ENCODE results near the gene ACKR1. TPM values are rescaled to one million over a fixed set of nuclear protein-coding genes. Genes with fewer than 3 reads are reported as not detected.

Gene ACKR1
- total and polyA plus RNA-seq, 9 donors: 5.6 to 43.0 (median 36.2) TPM

- no peaks in the 10 kb centered on the region for H3K36me3 ChIP-seq
- TF ChIP-seq POLR2A (IDR thresholded peaks at IDR 0.05): no peak
- TF ChIP-seq EP300 (IDR thresholded peaks at IDR 0.05): no peak
- no peak for TF ChIP-seq CTCF (IDR thresholded peaks at IDR 0.05)
- no peak overlapping the region for H3K4me3 ChIP-seq
- 70 to 74% (median 72%) methylated on average over 4 of the region's 4 CpGs for WGBS, 3 donors
- no peak for DNase-seq
- no peaks in the 10 kb centered on the region for H3K9me3 ChIP-seq
- H3K4me1 ChIP-seq (ENCODE audit: insufficient read depth): no peaks in the 10 kb centered on the region
- no peaks in the 10 kb centered on the region for H3K27me3 ChIP-seq
- no peak overlapping the region for H3K27ac ChIP-seq
- intact Hi-C loops (cut with DNase I): loop anchor here in 2 of 4 donors (5.0 to 10.0 kb wide), 3 partner anchors 35 to 842 kb away; no protein-coding TSS in a partner anchor
These were observed 42.0 kb upstream of the ACKR1 start for GRCh38 chr1:159162516-159163265.

- intact Hi-C loops (cut with DNase I): loop anchor here in 2 of 4 donors (5.0 to 10.0 kb wide), 3 partner anchors 34 to 841 kb away; no protein-coding TSS in a partner anchor
- Histone ChIP-seq H3K36me3 (no peaks in the 10 kb centered on the region), H3K27ac (no peak overlapping the region), H3K9me3 (no peaks in the 10 kb centered on the region), H3K4me3 (no peak overlapping the region), H3K27me3 (no peaks in the 10 kb centered on the region), H3K4me1 (ENCODE audit: insufficient read depth) (no peaks in the 10 kb centered on the region)
- DNase-seq: no peak
- TF ChIP-seq CTCF (IDR thresholded peaks at IDR 0.05) (no peak), EP300 (IDR thresholded peaks at IDR 0.05) (no peak), POLR2A (IDR thresholded peaks at IDR 0.05) (no peak)
- 51 to 61% (median 53%) methylated on average over 9 of the region's 9 CpGs for WGBS, 3 donors
These were observed 41.0 kb upstream of the ACKR1 start for GRCh38 chr1:159163614-159164228.

GRCh38 chr1:159168043-159168442 lies 36.6 kb upstream of the ACKR1 start:
- no peaks in the 10 kb centered on the region for H3K4me1 ChIP-seq (ENCODE audit: insufficient read depth)
- H3K9me3 ChIP-seq: peaks cover 0 to 5% of the 10 kb centered on the region in 2 donors
- DNase-seq: no peak
- no peak overlapping the region for H3K27ac ChIP-seq
- WGBS, 3 donors: 42 to 55% (median 48%) methylated on average over 4 of the region's 4 CpGs
- intact Hi-C loops (cut with DNase I): loop anchor here in 1 of 4 donors (10.0 kb wide), 1 partner anchor 837 kb away; no protein-coding TSS in a partner anchor
- no peak overlapping the region for H3K4me3 ChIP-seq
- TF ChIP-seq EP300 (IDR thresholded peaks at IDR 0.05) (no peak), POLR2A (IDR thresholded peaks at IDR 0.05) (no peak), CTCF (IDR thresholded peaks at IDR 0.05) (no peak)
- no peaks in the 10 kb centered on the region for H3K36me3 ChIP-seq
- no peaks in the 10 kb centered on the region for H3K27me3 ChIP-seq

GRCh38 chr1:159170639-159171038 lies 34.0 kb upstream of the ACKR1 start:
- WGBS, 3 donors: 67 to 73% (median 71%) methylated on average over 5 of the region's 5 CpGs
- TF ChIP-seq POLR2A (IDR thresholded peaks at IDR 0.05) (no peak), EP300 (IDR thresholded peaks at IDR 0.05) (no peak), CTCF (IDR thresholded peaks at IDR 0.05) (no peak)
- Histone ChIP-seq H3K4me3 (no peak overlapping the region), H3K27me3 (no peaks in the 10 kb centered on the region), H3K9me3 (peaks cover 0 to 5% of the 10 kb centered on the region in 2 donors), H3K27ac (no peak overlapping the region), H3K4me1 (ENCODE audit: insufficient read depth) (no peaks in the 10 kb centered on the region), H3K36me3 (no peaks in the 10 kb centered on the region)
- intact Hi-C loops (cut with DNase I): no loop called here
- DNase-seq: no peak
